Measurements from ENCODE around the gene KRTAP5-10. TPM values are rescaled to one million over a fixed set of nuclear protein-coding genes. Genes with fewer than 3 reads are reported as not detected.

KRTAP5-10 gene
- total RNA-seq, 4 donors from 2014 or later: not detected

- TF ChIP-seq CTCF (IDR thresholded peaks at IDR 0.05; ENCODE audit: low read depth): no peak
Observed at GRCh38 chr11:71539017-71539416, 26.3 kb upstream of the KRTAP5-10 start.

GRCh38 chr11:71542382-71542781, 23.0 kb upstream of the KRTAP5-10 start:
- no peak for TF ChIP-seq CTCF (IDR thresholded peaks at IDR 0.05; ENCODE audit: low read depth)

- no peak for TF ChIP-seq CTCF (IDR thresholded peaks at IDR 0.05; ENCODE audit: low read depth)
Observed at GRCh38 chr11:71542879-71543777, 22.2 kb upstream of the KRTAP5-10 start.

- TF ChIP-seq CTCF (IDR thresholded peaks at IDR 0.05; ENCODE audit: low read depth): no peak
Observed at GRCh38 chr11:71543866-71544265, 21.5 kb upstream of the KRTAP5-10 start.

GRCh38 chr11:71544525-71545214, 20.7 kb upstream of the KRTAP5-10 start:
- TF ChIP-seq CTCF (IDR thresholded peaks at IDR 0.05; ENCODE audit: low read depth): no peak

- TF ChIP-seq CTCF (IDR thresholded peaks at IDR 0.05; ENCODE audit: low read depth): no peak
Observed at GRCh38 chr11:71545405-71545966, 19.9 kb upstream of the KRTAP5-10 start.

- no peak for TF ChIP-seq CTCF (IDR thresholded peaks at IDR 0.05; ENCODE audit: low read depth)
Observed at GRCh38 chr11:71548120-71548519, 17.2 kb upstream of the KRTAP5-10 start, which contains the start of gene KRTAP5-9. Gene KRTAP5-9, plus strand, starts transcription at chr11:71548420. Its CDS starts 238 bp downstream, at chr11:71548658.

Measured in subcutaneous adipose tissue (tissue), 4 donors.